WTC11 (cell line): ENCODE results near the gene MFNG. TPM values are rescaled to one million over a fixed set of nuclear protein-coding genes. Genes with fewer than 3 reads are reported as not detected.

ENCODE experiments used
- ATAC-seq: fragments of 200-7000 bp; cut with Tn5 transposase; 2 replicates; pipeline ENCODE4 v1.10.0; 2021; ENCODE audit warnings: mild to moderate bottlenecking, moderate library complexity
- CTCF ChIA-PET: fragments of 300-600 bp; sonication (Branson Sonifier 250); formaldehyde crosslinking; loops from one replicate; lab custom pipeline; 2021; ENCODE audit warnings: antibody characterized with exemption; lab: Charles Lee
- POLR2A ChIA-PET: fragments of 350-600 bp; sonication (Branson Sonifier 250); formaldehyde crosslinking; loops from one replicate; lab custom pipeline; 2021; ENCODE audit warnings: antibody characterized with exemption; lab: Charles Lee
- DNase-seq: peaks from one replicate; pipeline ENCODE4 v3.0.0; 2021; ENCODE audit warnings: low spot score
- H3K27ac Mint-ChIP-seq: 2 replicates; pipeline ENCODE4 v1.8.0; 2021; ENCODE audit warnings: mixed read lengths
- H3K27me3 Mint-ChIP-seq: 2 replicates; pipeline ENCODE4 v1.8.0; 2021; ENCODE audit warnings: low read depth, mild to moderate bottlenecking, moderate library complexity, mixed read lengths
- H3K36me3 Mint-ChIP-seq: 2 replicates; pipeline ENCODE4 v1.8.0; 2021; ENCODE audit warnings: mixed read lengths
- H3K4me1 Mint-ChIP-seq: 2 replicates; pipeline ENCODE4 v1.8.0; 2022; ENCODE audit warnings: mixed read lengths
- H3K4me3 Mint-ChIP-seq: 2 replicates; pipeline ENCODE4 v1.8.0; 2021; ENCODE audit warnings: mild to moderate bottlenecking, moderate library complexity, mixed read lengths
- H3K9me3 Mint-ChIP-seq: 2 replicates; pipeline ENCODE4 v1.8.0; 2021; ENCODE audit warnings: mixed read lengths
- ATF1 ChIP-seq: sonication (generic); formaldehyde crosslinking; IDR thresholded peaks from 2 replicates; pipeline ENCODE4 v1.8.1; 2023; ENCODE audit warnings: mild to moderate bottlenecking, moderate library complexity, missing genetic modification reagents
- CREB1 ChIP-seq: sonication (generic); formaldehyde crosslinking; IDR thresholded peaks from 2 replicates; pipeline ENCODE4 v1.8.0; 2023; ENCODE audit warnings: mild to moderate bottlenecking, missing genetic modification reagents
- GTF2I ChIP-seq: fragments of 250-450 bp; sonication (Bioruptor Pico); conservative IDR thresholded peaks from 2 replicates; pipeline ENCODE4 v1.4.0; 2021; ENCODE audit warnings: mild to moderate bottlenecking
- NFYB ChIP-seq: sonication (generic); formaldehyde crosslinking; conservative IDR thresholded peaks from 2 replicates; pipeline ENCODE4 v1.8.0; 2022; ENCODE audit warnings: low read depth, missing genetic modification reagents
- PRRX2 ChIP-seq: fragments of 250-450 bp; sonication (Bioruptor Pico); IDR thresholded peaks from 2 replicates; pipeline ENCODE4 v1.8.0; 2021; ENCODE audit warnings: mild to moderate bottlenecking
- SMAD4 ChIP-seq: sonication (generic); formaldehyde crosslinking; IDR thresholded peaks from 2 replicates; pipeline ENCODE4 v1.8.0; 2022; ENCODE audit warnings: mild to moderate bottlenecking, missing genetic modification reagents
- SOX15 ChIP-seq: fragments of 250-450 bp; sonication (Bioruptor Pico); IDR thresholded peaks from 2 replicates; pipeline ENCODE4 v1.9.0; 2021; ENCODE audit warnings: mild to moderate bottlenecking
- ZNF416 ChIP-seq: fragments of 250-450 bp; sonication (Bioruptor Pico); IDR thresholded peaks from 2 replicates; pipeline ENCODE4 v1.9.0; 2021; ENCODE audit warnings: mild to moderate bottlenecking, inconsistent platforms
- total RNA-seq: library from RNA; stranded (reverse); gene quantifications from 3 replicates; pipeline ENCODE4 v1.2.3, GENCODE V29; 2021
- TF ChIP-seq, protein P1 (sequence below): sonication (generic); formaldehyde crosslinking; IDR thresholded peaks from 2 replicates; pipeline ENCODE4 v1.8.1; 2022; ENCODE audit warnings: mild to moderate bottlenecking, moderate library complexity, missing genetic modification reagents
- TF ChIP-seq, protein P2 (sequence below): fragments of 250-450 bp; sonication (Bioruptor Pico); IDR thresholded peaks from 2 replicates; pipeline ENCODE4 v1.9.0; 2021; ENCODE audit warnings: moderate library complexity, mild to moderate bottlenecking, inconsistent platforms, borderline replicate concordance
- TF ChIP-seq, protein P3 (sequence below): sonication (generic); formaldehyde crosslinking; conservative IDR thresholded peaks from 2 replicates; pipeline ENCODE4 v1.8.1; 2023; ENCODE audit warnings: mild to moderate bottlenecking, low read depth, missing genetic modification reagents, moderate library complexity
- TF ChIP-seq, protein P4 (sequence below): sonication (generic); formaldehyde crosslinking; IDR thresholded peaks from 2 replicates; pipeline ENCODE4 v1.8.0; 2022; ENCODE audit warnings: mild to moderate bottlenecking, missing genetic modification reagents
- TF ChIP-seq, protein P5 (sequence below): sonication (generic); formaldehyde crosslinking; IDR thresholded peaks from 2 replicates; pipeline ENCODE4 v1.8.1; 2023; ENCODE audit warnings: mild to moderate bottlenecking, missing genetic modification reagents, borderline replicate concordance

Gene MFNG
- total RNA-seq, 1 experiment from 2014 or later: 3.2 TPM

DNA sequence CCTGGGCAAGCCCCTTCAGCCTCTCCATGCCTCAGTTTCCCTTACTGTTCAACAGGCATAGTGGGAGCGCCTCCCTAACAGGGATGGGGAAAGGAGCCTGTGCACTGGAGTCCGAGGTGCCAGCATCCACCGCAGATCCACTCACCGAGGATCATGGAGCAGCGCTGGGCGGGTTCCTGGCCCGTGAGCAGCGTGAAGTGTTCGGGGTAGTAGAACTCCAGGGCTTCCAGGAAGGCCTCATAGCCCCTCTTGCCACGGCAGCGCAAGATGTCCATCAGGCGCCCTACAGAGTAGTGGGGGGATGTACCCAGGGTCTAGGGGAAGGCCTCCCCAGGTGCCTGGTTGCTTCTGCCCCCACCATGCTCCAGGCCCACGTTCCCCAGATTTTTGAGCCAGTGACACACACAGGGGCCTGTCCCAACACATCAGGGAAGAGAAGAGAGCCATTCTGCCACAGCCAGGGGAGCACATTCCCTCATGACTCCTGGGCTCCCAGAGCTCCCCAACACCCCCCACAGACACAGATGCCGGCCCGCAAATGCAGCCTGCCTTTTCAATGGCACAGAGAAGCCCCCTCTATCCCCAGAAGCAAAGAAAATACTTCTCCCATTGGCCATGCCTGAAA, 31.8 kb upstream of the MFNG start:
- no peak overlapping the region for H3K27ac Mint-ChIP-seq

DNA sequence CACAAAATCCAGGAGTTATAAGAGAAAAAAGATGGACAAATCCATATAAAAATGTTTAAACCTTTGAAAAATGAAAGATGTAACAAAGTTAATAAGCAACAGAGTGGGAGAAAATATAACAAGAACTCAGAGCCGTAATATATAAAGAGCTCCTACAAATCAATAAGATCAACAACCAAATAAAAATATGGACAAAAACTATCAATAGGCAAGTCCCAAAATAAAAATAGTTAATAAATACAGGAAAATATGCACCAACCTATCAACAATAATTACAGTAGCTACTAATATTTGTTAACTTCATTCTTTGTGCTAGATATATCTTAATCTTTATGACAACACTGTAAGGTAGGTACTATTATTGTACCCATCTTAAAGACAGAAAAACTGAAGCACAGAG, 30.3 kb upstream of the MFNG start:
- H3K9me3 Mint-ChIP-seq: peaks cover 11% of the 10 kb centered on the region
- CTCF ChIA-PET: interaction anchor here (1.0 to 1.2 kb wide), 3 partner anchors 44 to 127 kb away, joined by 3 to 7 read pairs (median 3); no protein-coding TSS in a partner anchor
- no peak for ATAC-seq
- H3K27ac Mint-ChIP-seq: no peak overlapping the region
- TF ChIP-seq GTF2I (CRISPR knock-in tag) (0 out of 2 replicates have a peak, but pooled peaks have one; percentile 64), CREB1 (no peak), NFYB (CRISPR knock-in tag) (no peak)
- POLR2A ChIA-PET: interaction anchor here (0.6 kb wide), 1 partner anchor 9 kb away, joined by 3 read pairs; no protein-coding TSS in a partner anchor
- H3K27me3 Mint-ChIP-seq: peaks cover 29% of the 10 kb centered on the region
- H3K4me1 Mint-ChIP-seq: peaks cover 15% of the 10 kb centered on the region
- peaks cover 8% of the 10 kb centered on the region for H3K36me3 Mint-ChIP-seq
- DNase-seq: no peak
- no peak overlapping the region for H3K4me3 Mint-ChIP-seq

More for the DNA sequence above, 31.8 kb upstream of the MFNG start:
- H3K27me3 Mint-ChIP-seq: peaks cover 34% of the 10 kb centered on the region
- H3K4me1 Mint-ChIP-seq: peaks cover 11% of the 10 kb centered on the region
- H3K9me3 Mint-ChIP-seq: peaks cover 11% of the 10 kb centered on the region
- no peak for ATAC-seq
- H3K36me3 Mint-ChIP-seq: peaks cover 8% of the 10 kb centered on the region
- DNase-seq: no peak
- ChIA-PET CTCF (interaction anchor here (1.4 to 5.3 kb wide), 3 partner anchors 10 to 74 kb away, joined by 7 to 32 read pairs (median 15); no protein-coding TSS in a partner anchor), POLR2A (no interaction called here)
- peak overlapping the region; percentile 79 for H3K4me3 Mint-ChIP-seq
- no peak for TF ChIP-seq PRRX2 (CRISPR knock-in tag)
- TF ChIP-seq, protein P1, sequence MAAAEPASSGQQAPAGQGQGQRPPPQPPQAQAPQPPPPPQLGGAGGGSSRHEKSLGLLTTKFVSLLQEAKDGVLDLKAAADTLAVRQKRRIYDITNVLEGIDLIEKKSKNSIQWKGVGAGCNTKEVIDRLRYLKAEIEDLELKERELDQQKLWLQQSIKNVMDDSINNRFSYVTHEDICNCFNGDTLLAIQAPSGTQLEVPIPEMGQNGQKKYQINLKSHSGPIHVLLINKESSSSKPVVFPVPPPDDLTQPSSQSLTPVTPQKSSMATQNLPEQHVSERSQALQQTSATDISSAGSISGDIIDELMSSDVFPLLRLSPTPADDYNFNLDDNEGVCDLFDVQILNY (CRISPR knock-in tag): no peak
- TF ChIP-seq, protein P2, sequence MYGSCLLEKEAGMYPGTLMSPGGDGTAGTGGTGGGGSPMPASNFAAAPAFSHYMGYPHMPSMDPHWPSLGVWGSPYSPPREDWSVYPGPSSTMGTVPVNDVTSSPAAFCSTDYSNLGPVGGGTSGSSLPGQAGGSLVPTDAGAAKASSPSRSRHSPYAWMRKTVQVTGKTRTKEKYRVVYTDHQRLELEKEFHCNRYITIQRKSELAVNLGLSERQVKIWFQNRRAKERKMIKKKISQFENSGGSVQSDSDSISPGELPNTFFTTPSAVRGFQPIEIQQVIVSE (CRISPR knock-in tag): no peak
- TF ChIP-seq ZNF416 (CRISPR knock-in tag): no peak
- TF ChIP-seq, protein P3, sequence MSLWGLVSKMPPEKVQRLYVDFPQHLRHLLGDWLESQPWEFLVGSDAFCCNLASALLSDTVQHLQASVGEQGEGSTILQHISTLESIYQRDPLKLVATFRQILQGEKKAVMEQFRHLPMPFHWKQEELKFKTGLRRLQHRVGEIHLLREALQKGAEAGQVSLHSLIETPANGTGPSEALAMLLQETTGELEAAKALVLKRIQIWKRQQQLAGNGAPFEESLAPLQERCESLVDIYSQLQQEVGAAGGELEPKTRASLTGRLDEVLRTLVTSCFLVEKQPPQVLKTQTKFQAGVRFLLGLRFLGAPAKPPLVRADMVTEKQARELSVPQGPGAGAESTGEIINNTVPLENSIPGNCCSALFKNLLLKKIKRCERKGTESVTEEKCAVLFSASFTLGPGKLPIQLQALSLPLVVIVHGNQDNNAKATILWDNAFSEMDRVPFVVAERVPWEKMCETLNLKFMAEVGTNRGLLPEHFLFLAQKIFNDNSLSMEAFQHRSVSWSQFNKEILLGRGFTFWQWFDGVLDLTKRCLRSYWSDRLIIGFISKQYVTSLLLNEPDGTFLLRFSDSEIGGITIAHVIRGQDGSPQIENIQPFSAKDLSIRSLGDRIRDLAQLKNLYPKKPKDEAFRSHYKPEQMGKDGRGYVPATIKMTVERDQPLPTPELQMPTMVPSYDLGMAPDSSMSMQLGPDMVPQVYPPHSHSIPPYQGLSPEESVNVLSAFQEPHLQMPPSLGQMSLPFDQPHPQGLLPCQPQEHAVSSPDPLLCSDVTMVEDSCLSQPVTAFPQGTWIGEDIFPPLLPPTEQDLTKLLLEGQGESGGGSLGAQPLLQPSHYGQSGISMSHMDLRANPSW: no peak
- TF ChIP-seq, protein P4, sequence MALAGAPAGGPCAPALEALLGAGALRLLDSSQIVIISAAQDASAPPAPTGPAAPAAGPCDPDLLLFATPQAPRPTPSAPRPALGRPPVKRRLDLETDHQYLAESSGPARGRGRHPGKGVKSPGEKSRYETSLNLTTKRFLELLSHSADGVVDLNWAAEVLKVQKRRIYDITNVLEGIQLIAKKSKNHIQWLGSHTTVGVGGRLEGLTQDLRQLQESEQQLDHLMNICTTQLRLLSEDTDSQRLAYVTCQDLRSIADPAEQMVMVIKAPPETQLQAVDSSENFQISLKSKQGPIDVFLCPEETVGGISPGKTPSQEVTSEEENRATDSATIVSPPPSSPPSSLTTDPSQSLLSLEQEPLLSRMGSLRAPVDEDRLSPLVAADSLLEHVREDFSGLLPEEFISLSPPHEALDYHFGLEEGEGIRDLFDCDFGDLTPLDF (CRISPR knock-in tag): no peak
- TF ChIP-seq ATF1 (CRISPR knock-in tag): no peak

DNA sequence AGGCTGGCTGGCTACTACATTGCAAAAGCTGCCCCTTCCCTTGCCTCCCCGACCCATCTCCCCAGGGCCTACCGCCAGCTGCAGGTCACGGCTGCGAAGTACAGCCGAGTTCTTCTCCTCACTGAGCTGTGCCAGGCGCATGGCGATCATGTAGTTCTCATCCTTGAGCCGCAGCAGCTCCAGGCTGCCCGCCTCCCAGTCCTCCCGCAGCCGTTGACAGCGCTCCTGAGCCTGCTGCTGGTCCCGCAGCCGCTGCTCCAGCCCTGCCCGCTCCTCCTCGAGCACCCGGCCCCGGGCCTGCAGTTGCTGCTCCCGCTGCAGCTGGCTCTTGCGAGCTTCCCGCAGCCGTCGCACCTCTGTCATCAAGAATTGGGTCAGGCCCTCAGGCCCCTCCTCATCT, 29.7 kb upstream of the MFNG start:
- H3K27ac Mint-ChIP-seq: no peak overlapping the region
- no peak overlapping the region for H3K4me3 Mint-ChIP-seq
- H3K9me3 Mint-ChIP-seq: peaks cover 11% of the 10 kb centered on the region
- H3K4me1 Mint-ChIP-seq: peaks cover 14% of the 10 kb centered on the region
- ChIA-PET CTCF (interaction anchor here (0.8 to 1.2 kb wide), 4 partner anchors 43 to 128 kb away, joined by 3 to 7 read pairs (median 3); no protein-coding TSS in a partner anchor), POLR2A (interaction anchor here (0.6 kb wide), 1 partner anchor 9 kb away, joined by 3 read pairs; no protein-coding TSS in a partner anchor)
- ATAC-seq: no peak
- no peak for TF ChIP-seq SOX15 (CRISPR knock-in tag)
- TF ChIP-seq, protein P1 (CRISPR knock-in tag): no peak
- TF ChIP-seq, protein P5, sequence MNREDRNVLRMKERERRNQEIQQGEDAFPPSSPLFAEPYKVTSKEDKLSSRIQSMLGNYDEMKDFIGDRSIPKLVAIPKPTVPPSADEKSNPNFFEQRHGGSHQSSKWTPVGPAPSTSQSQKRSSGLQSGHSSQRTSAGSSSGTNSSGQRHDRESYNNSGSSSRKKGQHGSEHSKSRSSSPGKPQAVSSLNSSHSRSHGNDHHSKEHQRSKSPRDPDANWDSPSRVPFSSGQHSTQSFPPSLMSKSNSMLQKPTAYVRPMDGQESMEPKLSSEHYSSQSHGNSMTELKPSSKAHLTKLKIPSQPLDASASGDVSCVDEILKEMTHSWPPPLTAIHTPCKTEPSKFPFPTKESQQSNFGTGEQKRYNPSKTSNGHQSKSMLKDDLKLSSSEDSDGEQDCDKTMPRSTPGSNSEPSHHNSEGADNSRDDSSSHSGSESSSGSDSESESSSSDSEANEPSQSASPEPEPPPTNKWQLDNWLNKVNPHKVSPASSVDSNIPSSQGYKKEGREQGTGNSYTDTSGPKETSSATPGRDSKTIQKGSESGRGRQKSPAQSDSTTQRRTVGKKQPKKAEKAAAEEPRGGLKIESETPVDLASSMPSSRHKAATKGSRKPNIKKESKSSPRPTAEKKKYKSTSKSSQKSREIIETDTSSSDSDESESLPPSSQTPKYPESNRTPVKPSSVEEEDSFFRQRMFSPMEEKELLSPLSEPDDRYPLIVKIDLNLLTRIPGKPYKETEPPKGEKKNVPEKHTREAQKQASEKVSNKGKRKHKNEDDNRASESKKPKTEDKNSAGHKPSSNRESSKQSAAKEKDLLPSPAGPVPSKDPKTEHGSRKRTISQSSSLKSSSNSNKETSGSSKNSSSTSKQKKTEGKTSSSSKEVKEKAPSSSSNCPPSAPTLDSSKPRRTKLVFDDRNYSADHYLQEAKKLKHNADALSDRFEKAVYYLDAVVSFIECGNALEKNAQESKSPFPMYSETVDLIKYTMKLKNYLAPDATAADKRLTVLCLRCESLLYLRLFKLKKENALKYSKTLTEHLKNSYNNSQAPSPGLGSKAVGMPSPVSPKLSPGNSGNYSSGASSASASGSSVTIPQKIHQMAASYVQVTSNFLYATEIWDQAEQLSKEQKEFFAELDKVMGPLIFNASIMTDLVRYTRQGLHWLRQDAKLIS (CRISPR knock-in tag): no peak
- TF ChIP-seq SMAD4 (CRISPR knock-in tag): no peak
- DNase-seq: no peak
- peaks cover 23% of the 10 kb centered on the region for H3K27me3 Mint-ChIP-seq
- peaks cover 8% of the 10 kb centered on the region for H3K36me3 Mint-ChIP-seq
